AG09319 (cell line): ENCODE measurements around the gene NGFR.

ENCODE experiments used
- DNase-seq: peaks from one replicate; pipeline ENCODE4 v3.0.0-alpha.2; 2010; ENCODE audit warnings: low read depth; ENCODE audit errors: extremely low read depth
- CTCF ChIP-seq: IDR thresholded peaks from 2 replicates; pipeline ENCODE4 v1.5.1; 2011; ENCODE audit warnings: low read depth, mild to moderate bottlenecking, inconsistent platforms, low read length, moderate library complexity

The NGFR gene

GRCh38 chr17:49552070-49552751 lies 57.1 kb downstream of the NGFR start:
- no peak for DNase-seq
- no peak for TF ChIP-seq CTCF

GRCh38 chr17:49553676-49554335 lies 58.7 kb downstream of the NGFR start:
- no peak for DNase-seq
- TF ChIP-seq CTCF = no peak

- no peak for TF ChIP-seq CTCF
- no peak for DNase-seq
These were observed 59.8 kb downstream of the NGFR start for GRCh38 chr17:49554694-49555494.

- no peak for TF ChIP-seq CTCF
These were observed 60.6 kb downstream of the NGFR start for GRCh38 chr17:49555495-49556222.

GRCh38 chr17:49556223-49556943 lies 61.3 kb downstream of the NGFR start:
- no peak for DNase-seq
- TF ChIP-seq CTCF = peak; percentile 99

More at GRCh38 chr17:49555495-49556222, 60.6 kb downstream of the NGFR start:
- no peak for DNase-seq

GRCh38 chr17:49557312-49558024 lies 62.4 kb downstream of the NGFR start:
- DNase-seq = no peak
- peak; percentile 62 for TF ChIP-seq CTCF
